PC-3 (cell line): ENCODE results near the gene ARL3.

Experiments
- CTCF ChIP-seq: fragments of 300-600 bp; sonication (generic); conservative IDR thresholded peaks from 2 replicates; pipeline ENCODE4 v1.5.1; 2017; ENCODE audit warnings: antibody characterized with exemption, low read depth, mild to moderate bottlenecking, low read length
- EZH2 ChIP-seq: fragments of 300-600 bp; sonication (generic); IDR thresholded peaks from one replicate; pipeline ENCODE4 v1.6.1; 2017; ENCODE audit warnings: antibody characterized with exemption, mild to moderate bottlenecking, low read length; ENCODE audit not compliant: unreplicated experiment
- EZH2phosphoT487 ChIP-seq: fragments of 300-600 bp; sonication (generic); IDR thresholded peaks from 2 replicates; pipeline ENCODE4 v1.6.1; 2018; ENCODE audit warnings: mild to moderate bottlenecking, antibody characterized with exemption, low read length, borderline replicate concordance

- TF ChIP-seq CTCF (peak; percentile 85), EZH2 (no peak), EZH2phosphoT487 (no peak)
These were observed 15.1 kb upstream of the ARL3 start for GRCh38 chr10:102729029-102730026.
